SU-DHL-6 (cell line): ENCODE measurements around the gene CDH10.

Experiments used
- CTCF ChIP-seq: fragments of 200-600 bp; sonication (generic); IDR thresholded peaks from one replicate; pipeline ENCODE4 v1.5.1; 2017; ENCODE audit warnings: antibody characterized with exemption, mild to moderate bottlenecking, low read length, moderate library complexity; ENCODE audit not compliant: insufficient read depth, poor library complexity, severe bottlenecking
- EZH2phosphoT487 ChIP-seq: fragments of 200-600 bp; sonication (generic), shearing (Covaris generic); conservative IDR thresholded peaks from 2 replicates; pipeline ENCODE4 v1.6.1; 2018; ENCODE audit warnings: mild to moderate bottlenecking, antibody characterized with exemption, low read length, moderate library complexity, mixed read lengths

GRCh38 chr5:24555229-24555628 is 89.5 kb downstream of the CDH10 start:
- TF ChIP-seq CTCF (no peak), EZH2phosphoT487 (no peak)
